ENCODE measurements around the gene DYSF.
"Not testable (repeated sequence)": the region's sequence is repeated elsewhere in the genome, so short reads cannot be mapped to it uniquely, and the experiment has no call there.

Gene DYSF

DNA sequence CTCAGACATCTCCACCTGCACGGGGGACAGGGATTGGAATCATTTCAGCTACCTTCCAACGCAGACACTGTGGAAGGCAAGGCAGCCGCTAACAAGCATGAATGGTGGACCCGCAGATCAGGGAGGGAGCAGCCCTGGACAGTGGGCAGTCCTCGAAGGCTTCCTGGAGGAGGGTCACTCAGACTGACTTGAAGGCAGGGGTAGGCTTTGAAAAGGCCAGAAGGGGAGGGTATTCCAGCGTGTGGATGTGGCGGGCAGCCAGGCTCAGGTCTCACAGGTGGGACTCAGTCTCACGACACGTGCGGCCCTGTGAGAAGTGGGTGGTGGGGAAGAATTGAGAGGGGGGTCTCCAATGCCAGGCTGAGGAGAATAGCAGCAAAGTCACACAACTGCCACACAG lies 29.9 kb downstream of the DYSF start:
- no peak for DNase-seq (ENCODE audit: extremely low spot score)
- POLR2A ChIA-PET = no interaction called here
- TF ChIP-seq FOXA1 (IDR thresholded peaks at IDR 0.05) = no peak
- TF ChIP-seq FOXM1 (IDR thresholded peaks at IDR 0.05; ENCODE audit: borderline replicate concordance) = no peak
- no peak for TF ChIP-seq LEF1 (IDR thresholded peaks at IDR 0.05; ENCODE audit: borderline replicate concordance)
- no peak for TF ChIP-seq NFRKB (IDR thresholded peaks at IDR 0.05)
- TF ChIP-seq, protein P1, sequence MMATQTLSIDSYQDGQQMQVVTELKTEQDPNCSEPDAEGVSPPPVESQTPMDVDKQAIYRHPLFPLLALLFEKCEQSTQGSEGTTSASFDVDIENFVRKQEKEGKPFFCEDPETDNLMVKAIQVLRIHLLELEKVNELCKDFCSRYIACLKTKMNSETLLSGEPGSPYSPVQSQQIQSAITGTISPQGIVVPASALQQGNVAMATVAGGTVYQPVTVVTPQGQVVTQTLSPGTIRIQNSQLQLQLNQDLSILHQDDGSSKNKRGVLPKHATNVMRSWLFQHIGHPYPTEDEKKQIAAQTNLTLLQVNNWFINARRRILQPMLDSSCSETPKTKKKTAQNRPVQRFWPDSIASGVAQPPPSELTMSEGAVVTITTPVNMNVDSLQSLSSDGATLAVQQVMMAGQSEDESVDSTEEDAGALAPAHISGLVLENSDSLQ (IDR thresholded peaks at IDR 0.05) = no peak
- TF ChIP-seq BHLHE40 (IDR thresholded peaks at IDR 0.05; ENCODE audit: borderline replicate concordance) = no peak
- TF ChIP-seq CTBP1 (IDR thresholded peaks at IDR 0.05; ENCODE audit: borderline replicate concordance) = no peak
- TF ChIP-seq ZNF384 (IDR thresholded peaks at IDR 0.05) = no peak
- no peak for TF ChIP-seq TARDBP (IDR thresholded peaks at IDR 0.05)
- TF ChIP-seq HDGF (IDR thresholded peaks at IDR 0.05; ENCODE audit: borderline replicate concordance) = no peak
- TF ChIP-seq SUZ12 (IDR thresholded peaks at IDR 0.05) = no peak
- no peak for TF ChIP-seq SP1 (IDR thresholded peaks at IDR 0.05)
- no peak for TF ChIP-seq ARNT (IDR thresholded peaks at IDR 0.05)
- no peak for TF ChIP-seq L3MBTL2 (conservative IDR thresholded peaks at IDR 0.05)
- no peak for TF ChIP-seq FOXK2 (IDR thresholded peaks at IDR 0.05)
- CTCF ChIA-PET = no interaction called here

DNA sequence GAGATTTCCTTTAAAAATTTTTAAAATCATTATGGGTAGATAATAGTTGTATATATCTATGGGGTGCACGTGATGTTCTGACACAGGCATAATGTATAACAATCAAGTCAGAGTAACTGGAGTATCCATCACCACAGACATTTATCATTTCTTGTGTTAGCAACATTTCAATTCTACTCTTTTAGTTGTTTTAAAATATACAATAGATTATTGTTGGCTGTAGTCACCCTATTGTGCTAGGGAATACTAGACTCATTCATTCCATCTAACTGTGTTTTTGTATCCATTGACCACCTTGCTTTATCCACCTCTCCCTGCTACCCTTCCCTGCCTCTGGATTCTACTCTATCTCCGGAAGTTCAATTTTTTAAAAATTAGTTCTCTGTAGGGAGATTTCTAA lies 31.0 kb downstream of the DYSF start:
- DNase-seq (ENCODE audit: extremely low spot score) = no peak
- TF ChIP-seq L3MBTL2 (conservative IDR thresholded peaks at IDR 0.05) (no peak), FOXA1 (IDR thresholded peaks at IDR 0.05) (no peak), ARNT (IDR thresholded peaks at IDR 0.05) (no peak), CTBP1 (IDR thresholded peaks at IDR 0.05; ENCODE audit: borderline replicate concordance) (no peak), TARDBP (IDR thresholded peaks at IDR 0.05) (no peak), SP1 (IDR thresholded peaks at IDR 0.05) (no peak), ELF4 (IDR thresholded peaks at IDR 0.05) (no peak), FOXM1 (IDR thresholded peaks at IDR 0.05; ENCODE audit: borderline replicate concordance) (no peak), SUZ12 (IDR thresholded peaks at IDR 0.05) (no peak), NFRKB (IDR thresholded peaks at IDR 0.05) (no peak), LEF1 (IDR thresholded peaks at IDR 0.05; ENCODE audit: borderline replicate concordance) (no peak), BHLHE40 (IDR thresholded peaks at IDR 0.05; ENCODE audit: borderline replicate concordance) (no peak), FOXK2 (IDR thresholded peaks at IDR 0.05) (no peak), HDGF (IDR thresholded peaks at IDR 0.05; ENCODE audit: borderline replicate concordance) (no peak), ZNF384 (IDR thresholded peaks at IDR 0.05) (no peak)
- TF ChIP-seq, protein P1 (IDR thresholded peaks at IDR 0.05) = no peak
- ChIA-PET CTCF (no interaction called here), POLR2A (no interaction called here)

DNA sequence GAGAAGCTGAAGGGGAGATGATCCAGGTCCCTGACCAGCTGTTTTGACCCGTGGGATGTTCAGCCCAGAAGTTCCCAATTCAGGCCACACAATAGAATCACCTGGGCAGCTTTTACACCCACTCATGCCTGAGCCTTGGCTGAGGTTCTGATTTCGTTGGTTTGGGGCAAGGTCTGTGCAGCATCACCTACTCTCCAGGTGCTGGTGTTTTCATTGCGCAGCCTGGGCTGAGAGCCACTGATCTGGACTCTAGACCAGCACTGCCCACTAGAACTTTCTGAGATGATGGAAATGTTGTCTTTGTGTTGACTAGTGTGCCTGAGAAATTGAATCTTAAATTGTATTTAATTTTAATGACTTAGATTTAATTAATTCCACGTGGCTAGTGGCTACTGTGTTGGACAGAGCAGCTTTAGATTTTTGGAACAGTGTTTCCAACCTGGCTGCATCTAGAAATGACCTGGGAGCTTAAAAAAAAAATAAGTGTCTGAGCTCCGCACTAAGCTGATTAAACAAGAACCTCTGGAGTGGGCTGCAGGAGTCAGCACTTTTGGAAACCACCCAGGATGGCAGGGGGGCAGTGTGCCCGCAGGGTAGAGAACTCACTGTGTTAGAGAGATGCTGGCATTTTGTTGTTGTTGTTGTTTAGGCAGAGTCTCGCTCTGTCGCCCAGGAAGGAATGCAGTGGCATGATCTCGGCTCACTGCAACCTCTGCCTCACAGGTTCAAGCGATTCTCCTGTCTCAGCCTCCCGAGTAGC lies 33.7 kb downstream of the DYSF start:
- no peak for TF ChIP-seq FOXA1 (IDR thresholded peaks at IDR 0.05)
- TF ChIP-seq L3MBTL2 (conservative IDR thresholded peaks at IDR 0.05) = no peak
- TF ChIP-seq, protein P1 (IDR thresholded peaks at IDR 0.05) = no peak
- no peak for TF ChIP-seq NFRKB (IDR thresholded peaks at IDR 0.05)
- no peak for TF ChIP-seq ZNF384 (IDR thresholded peaks at IDR 0.05)
- no peak for TF ChIP-seq HDGF (IDR thresholded peaks at IDR 0.05; ENCODE audit: borderline replicate concordance)
- TF ChIP-seq CTBP1 (IDR thresholded peaks at IDR 0.05; ENCODE audit: borderline replicate concordance) = no peak
- TF ChIP-seq SP1 (IDR thresholded peaks at IDR 0.05) = no peak
- TF ChIP-seq FOXK2 (IDR thresholded peaks at IDR 0.05) = no peak
- no peak for TF ChIP-seq TARDBP (IDR thresholded peaks at IDR 0.05)
- TF ChIP-seq BHLHE40 (IDR thresholded peaks at IDR 0.05; ENCODE audit: borderline replicate concordance) = no peak
- no peak for TF ChIP-seq ARNT (IDR thresholded peaks at IDR 0.05)
- TF ChIP-seq ELF4 (IDR thresholded peaks at IDR 0.05) = no peak
- no peak for TF ChIP-seq SUZ12 (IDR thresholded peaks at IDR 0.05)
- TF ChIP-seq FOXM1 (IDR thresholded peaks at IDR 0.05; ENCODE audit: borderline replicate concordance) = no peak
- no peak for TF ChIP-seq LEF1 (IDR thresholded peaks at IDR 0.05; ENCODE audit: borderline replicate concordance)
- ChIA-PET CTCF (no interaction called here), POLR2A (no interaction called here)
- no peak for DNase-seq (ENCODE audit: extremely low spot score)

DNA sequence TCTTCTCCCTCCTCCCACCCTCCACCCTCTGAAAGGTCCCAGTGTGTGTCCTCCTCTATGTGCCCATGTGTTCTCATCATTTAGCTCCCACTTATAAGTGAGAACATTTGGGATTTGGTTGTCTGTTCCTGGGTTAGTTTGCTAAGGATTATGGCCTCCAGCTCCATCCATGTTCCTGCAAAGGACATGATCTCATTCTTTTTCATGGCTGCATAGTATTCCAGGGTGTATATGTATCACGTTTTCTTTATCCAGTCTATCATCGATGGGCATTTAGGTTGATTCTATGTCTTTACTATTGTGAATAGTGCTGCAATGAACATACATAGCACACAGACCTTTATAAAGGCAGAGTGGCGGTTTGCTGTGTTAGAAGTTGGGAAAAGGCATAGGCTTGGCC lies 38.2 kb downstream of the DYSF start:
- DNase-seq (ENCODE audit: extremely low spot score); POLR2A ChIA-PET; CTCF ChIA-PET: not testable (repeated sequence)

DNA sequence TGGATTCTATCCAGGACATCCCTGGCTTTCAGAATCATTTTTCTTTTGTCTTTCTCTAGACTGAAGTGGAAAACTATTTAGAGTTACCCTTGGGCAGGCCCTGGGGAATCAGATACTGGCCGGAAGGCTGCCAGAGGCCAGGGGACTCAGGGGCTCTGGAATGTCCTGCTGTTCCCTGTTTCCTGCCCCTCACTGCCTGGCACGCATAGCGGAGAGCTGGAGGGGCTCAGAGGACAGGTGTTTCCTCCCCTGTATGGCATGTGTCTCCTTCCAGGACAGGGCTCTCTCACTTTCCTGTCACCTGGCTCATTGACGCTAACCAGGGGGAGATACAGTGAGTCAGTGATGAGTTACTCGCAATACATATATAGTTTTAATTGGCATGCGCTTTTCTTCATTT lies 38.8 kb downstream of the DYSF start:
- TF ChIP-seq FOXK2 (IDR thresholded peaks at IDR 0.05) = no peak
- TF ChIP-seq TARDBP (IDR thresholded peaks at IDR 0.05) = no peak
- TF ChIP-seq NFRKB (IDR thresholded peaks at IDR 0.05) = no peak
- no peak for TF ChIP-seq SP1 (IDR thresholded peaks at IDR 0.05)
- no peak for TF ChIP-seq ARNT (IDR thresholded peaks at IDR 0.05)
- TF ChIP-seq LEF1 (IDR thresholded peaks at IDR 0.05; ENCODE audit: borderline replicate concordance) = no peak
- TF ChIP-seq HDGF (IDR thresholded peaks at IDR 0.05; ENCODE audit: borderline replicate concordance) = no peak
- TF ChIP-seq FOXM1 (IDR thresholded peaks at IDR 0.05; ENCODE audit: borderline replicate concordance) = no peak
- no peak for DNase-seq (ENCODE audit: extremely low spot score)
- ChIA-PET POLR2A (no interaction called here), CTCF (no interaction called here)

DNA sequence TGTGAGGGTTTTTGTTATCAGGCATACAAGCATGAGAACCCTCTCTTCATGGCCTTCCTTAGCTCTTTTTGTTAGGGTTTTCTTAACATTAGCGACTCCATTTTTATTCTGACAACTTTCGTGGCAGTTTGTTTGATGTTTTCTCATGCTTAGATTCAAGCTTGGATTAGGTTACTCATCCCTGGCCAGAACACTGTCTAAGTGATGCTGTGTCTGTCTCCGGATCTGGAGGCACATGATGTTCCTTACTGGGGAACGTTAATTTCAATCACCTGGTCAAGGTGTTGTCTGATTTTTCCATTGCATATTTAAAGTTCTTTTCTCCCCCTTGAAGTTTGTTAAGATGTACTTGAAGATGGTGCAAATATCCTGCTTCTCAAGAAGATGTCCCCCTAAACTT lies 40.7 kb downstream of the DYSF start:
- ChIA-PET POLR2A (no interaction called here), CTCF (no interaction called here)
- no peak for DNase-seq (ENCODE audit: extremely low spot score)
- TF ChIP-seq SP1 (IDR thresholded peaks at IDR 0.05) (no peak), NFRKB (IDR thresholded peaks at IDR 0.05) (no peak), CTBP1 (IDR thresholded peaks at IDR 0.05; ENCODE audit: borderline replicate concordance) (no peak), L3MBTL2 (conservative IDR thresholded peaks at IDR 0.05) (no peak)
- TF ChIP-seq, protein P1 (IDR thresholded peaks at IDR 0.05) = no peak
